ENCODE measurements around the gene RABL2B. TPM values are rescaled to one million over a fixed set of nuclear protein-coding genes. Genes with fewer than 3 reads are reported as not detected.
A peak's percentile ranks its signal among the peaks of the same experiment; 100 is the strongest.
"Not testable (repeated sequence)": the region's sequence is repeated elsewhere in the genome, so short reads cannot be mapped to it uniquely, and the experiment has no call there.

Gene RABL2B
- total and polyA plus RNA-seq, 2 experiments from 2014 or later, result 9.7 to 11.8 TPM

GRCh38 chr22:50759597-50760341 is 23.7 kb downstream of the RABL2B start:
- H3K4me1 ChIP-seq (ENCODE audit: insufficient read depth); H3K79me2 ChIP-seq (replicated peaks; ENCODE audit: insufficient read depth); H3K9me3 Mint-ChIP-seq; H3F3A ChIP-seq (replicated peaks; ENCODE audit: low read depth); H4K20me1 ChIP-seq (replicated peaks; ENCODE audit: insufficient read depth); H3K36me3 ChIP-seq (ENCODE audit: insufficient read depth); H3K4me3 ChIP-seq; H2AFZ ChIP-seq; ATAC-seq; H3K27ac ChIP-seq (ENCODE audit: low read depth); H3K9me2 ChIP-seq (ENCODE audit: insufficient read depth); H3K4me3 Mint-ChIP-seq; H3K4me2 ChIP-seq; H3K36me3 Mint-ChIP-seq (ENCODE audit: low read depth); H3K4me1 Mint-ChIP-seq; H3K27ac Mint-ChIP-seq: not testable (repeated sequence)
- H3K27me3 Mint-ChIP-seq (ENCODE audit: insufficient read depth, low read depth, poor library complexity), result peaks cover 54% of the 10 kb centered on the region
- TF ChIP-seq CREB1 (CRISPR knock-in tag; IDR thresholded peaks at IDR 0.05; ENCODE audit: low read depth) (peak; percentile 13; the same call in 1 of the 2 replicates), POLR2AphosphoS5 (IDR thresholded peaks at IDR 0.05; ENCODE audit: low read depth) (peak; percentile 62)
- H3K27me3 ChIP-seq (ENCODE audit: insufficient read depth), result peaks cover 76% of the 10 kb centered on the region
- DNase-seq (ENCODE audit: low spot score), result peak; percentile 23

GRCh38 chr22:50756949-50757491 is 26.4 kb downstream of the RABL2B start:
- H3K27ac ChIP-seq (ENCODE audit: low read depth); H3K36me3 ChIP-seq (ENCODE audit: insufficient read depth); DNase-seq (ENCODE audit: low spot score); H3K4me1 Mint-ChIP-seq; ATAC-seq; H3K4me1 ChIP-seq (ENCODE audit: insufficient read depth); H3K9me2 ChIP-seq (ENCODE audit: insufficient read depth); H3K27ac Mint-ChIP-seq; H3K36me3 Mint-ChIP-seq (ENCODE audit: low read depth); H3K79me2 ChIP-seq (replicated peaks; ENCODE audit: insufficient read depth); H3K9me3 Mint-ChIP-seq; H4K20me1 ChIP-seq (replicated peaks; ENCODE audit: insufficient read depth); H3F3A ChIP-seq (replicated peaks; ENCODE audit: low read depth): not testable (repeated sequence)
- peaks cover 91% of the 10 kb centered on the region for H3K27me3 ChIP-seq (ENCODE audit: insufficient read depth)
- peak overlapping the region; percentile 72 for H2AFZ ChIP-seq
- Mint-ChIP-seq H3K4me3 (peak overlapping the region; percentile 89), H3K27me3 (ENCODE audit: insufficient read depth, low read depth, poor library complexity) (peaks cover 72% of the 10 kb centered on the region)
- H3K4me2 ChIP-seq, result peak overlapping the region; percentile 71
- TF ChIP-seq CTCF (conservative IDR thresholded peaks at IDR 0.05; ENCODE audit: low read depth in 2 of 2), result peak in 1 of 2 experiments; percentile 27; a peak in 1 of 4 replicates
- H3K4me3 ChIP-seq, result peak overlapping the region; percentile 79

- H3K36me3 Mint-ChIP-seq (ENCODE audit: low read depth); H3K27ac ChIP-seq (ENCODE audit: low read depth); H3F3A ChIP-seq (replicated peaks; ENCODE audit: low read depth); H2AFZ ChIP-seq; H3K4me3 ChIP-seq; H3K36me3 ChIP-seq (ENCODE audit: insufficient read depth); H4K20me1 ChIP-seq (replicated peaks; ENCODE audit: insufficient read depth); H3K79me2 ChIP-seq (replicated peaks; ENCODE audit: insufficient read depth); H3K9me3 Mint-ChIP-seq; H3K9me2 ChIP-seq (ENCODE audit: insufficient read depth); DNase-seq (ENCODE audit: low spot score); H3K4me1 ChIP-seq (ENCODE audit: insufficient read depth); H3K27ac Mint-ChIP-seq; H3K4me1 Mint-ChIP-seq; ATAC-seq: not testable (repeated sequence)
- H3K4me2 ChIP-seq, result peak overlapping the region; percentile 48; the same call in 1 of the 2 replicates
- H3K27me3 ChIP-seq (ENCODE audit: insufficient read depth), result peaks cover 86% of the 10 kb centered on the region
- H3K4me3 Mint-ChIP-seq, result peak overlapping the region; percentile 89; the same call in 2 of the 3 replicates
- H3K27me3 Mint-ChIP-seq (ENCODE audit: insufficient read depth, low read depth, poor library complexity), result peaks cover 72% of the 10 kb centered on the region
Measured at GRCh38 chr22:50756406-50756805, 27.0 kb downstream of the RABL2B start.

All from GM23338 (cell line).